ENCODE measurements around the gene RMDN3.

DNA sequence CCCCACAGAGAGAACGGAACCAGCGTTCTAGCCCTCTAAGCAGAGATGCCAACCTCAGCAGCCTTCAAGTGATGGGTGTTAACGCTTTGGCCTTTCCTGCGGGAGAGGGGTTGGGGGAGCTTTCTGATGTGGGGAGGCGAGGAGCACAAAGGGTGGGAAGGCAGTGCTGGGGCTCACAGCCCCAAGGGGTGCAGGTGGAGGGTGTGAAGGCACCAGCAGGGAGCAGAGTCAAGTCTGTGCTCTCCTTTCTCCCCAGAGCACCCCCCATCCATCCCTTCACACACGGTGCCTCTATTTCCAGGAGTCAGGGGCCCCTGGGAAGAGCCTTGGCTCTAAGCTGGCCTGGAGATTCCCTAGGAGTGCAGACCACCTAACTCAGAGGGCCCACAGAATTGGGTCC, 18.8 kb upstream of the RMDN3 start:
- TF ChIP-seq HEY1 (CRISPR knock-in tag; IDR thresholded peaks at IDR 0.05; ENCODE audit: borderline replicate concordance) = no peak
- TF ChIP-seq, protein P1, sequence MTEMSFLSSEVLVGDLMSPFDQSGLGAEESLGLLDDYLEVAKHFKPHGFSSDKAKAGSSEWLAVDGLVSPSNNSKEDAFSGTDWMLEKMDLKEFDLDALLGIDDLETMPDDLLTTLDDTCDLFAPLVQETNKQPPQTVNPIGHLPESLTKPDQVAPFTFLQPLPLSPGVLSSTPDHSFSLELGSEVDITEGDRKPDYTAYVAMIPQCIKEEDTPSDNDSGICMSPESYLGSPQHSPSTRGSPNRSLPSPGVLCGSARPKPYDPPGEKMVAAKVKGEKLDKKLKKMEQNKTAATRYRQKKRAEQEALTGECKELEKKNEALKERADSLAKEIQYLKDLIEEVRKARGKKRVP (CRISPR knock-in tag; IDR thresholded peaks at IDR 0.05) = no peak
- TF ChIP-seq SMARCB1 (IDR thresholded peaks at IDR 0.05; ENCODE audit: insufficient read length, low read depth) = no peak
- TF ChIP-seq, protein P2, sequence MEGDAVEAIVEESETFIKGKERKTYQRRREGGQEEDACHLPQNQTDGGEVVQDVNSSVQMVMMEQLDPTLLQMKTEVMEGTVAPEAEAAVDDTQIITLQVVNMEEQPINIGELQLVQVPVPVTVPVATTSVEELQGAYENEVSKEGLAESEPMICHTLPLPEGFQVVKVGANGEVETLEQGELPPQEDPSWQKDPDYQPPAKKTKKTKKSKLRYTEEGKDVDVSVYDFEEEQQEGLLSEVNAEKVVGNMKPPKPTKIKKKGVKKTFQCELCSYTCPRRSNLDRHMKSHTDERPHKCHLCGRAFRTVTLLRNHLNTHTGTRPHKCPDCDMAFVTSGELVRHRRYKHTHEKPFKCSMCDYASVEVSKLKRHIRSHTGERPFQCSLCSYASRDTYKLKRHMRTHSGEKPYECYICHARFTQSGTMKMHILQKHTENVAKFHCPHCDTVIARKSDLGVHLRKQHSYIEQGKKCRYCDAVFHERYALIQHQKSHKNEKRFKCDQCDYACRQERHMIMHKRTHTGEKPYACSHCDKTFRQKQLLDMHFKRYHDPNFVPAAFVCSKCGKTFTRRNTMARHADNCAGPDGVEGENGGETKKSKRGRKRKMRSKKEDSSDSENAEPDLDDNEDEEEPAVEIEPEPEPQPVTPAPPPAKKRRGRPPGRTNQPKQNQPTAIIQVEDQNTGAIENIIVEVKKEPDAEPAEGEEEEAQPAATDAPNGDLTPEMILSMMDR (IDR thresholded peaks at IDR 0.05 in 2 of 3, conservative IDR thresholded peaks at IDR 0.05 in 1 of 3; ENCODE audit: insufficient read depth in 2 of 3, low read depth in 1 of 3, low read length in 3 of 3) = no peak
- no peak for TF ChIP-seq MTA2 (IDR thresholded peaks at IDR 0.05; ENCODE audit: low read depth)
- TF ChIP-seq, protein P3, sequence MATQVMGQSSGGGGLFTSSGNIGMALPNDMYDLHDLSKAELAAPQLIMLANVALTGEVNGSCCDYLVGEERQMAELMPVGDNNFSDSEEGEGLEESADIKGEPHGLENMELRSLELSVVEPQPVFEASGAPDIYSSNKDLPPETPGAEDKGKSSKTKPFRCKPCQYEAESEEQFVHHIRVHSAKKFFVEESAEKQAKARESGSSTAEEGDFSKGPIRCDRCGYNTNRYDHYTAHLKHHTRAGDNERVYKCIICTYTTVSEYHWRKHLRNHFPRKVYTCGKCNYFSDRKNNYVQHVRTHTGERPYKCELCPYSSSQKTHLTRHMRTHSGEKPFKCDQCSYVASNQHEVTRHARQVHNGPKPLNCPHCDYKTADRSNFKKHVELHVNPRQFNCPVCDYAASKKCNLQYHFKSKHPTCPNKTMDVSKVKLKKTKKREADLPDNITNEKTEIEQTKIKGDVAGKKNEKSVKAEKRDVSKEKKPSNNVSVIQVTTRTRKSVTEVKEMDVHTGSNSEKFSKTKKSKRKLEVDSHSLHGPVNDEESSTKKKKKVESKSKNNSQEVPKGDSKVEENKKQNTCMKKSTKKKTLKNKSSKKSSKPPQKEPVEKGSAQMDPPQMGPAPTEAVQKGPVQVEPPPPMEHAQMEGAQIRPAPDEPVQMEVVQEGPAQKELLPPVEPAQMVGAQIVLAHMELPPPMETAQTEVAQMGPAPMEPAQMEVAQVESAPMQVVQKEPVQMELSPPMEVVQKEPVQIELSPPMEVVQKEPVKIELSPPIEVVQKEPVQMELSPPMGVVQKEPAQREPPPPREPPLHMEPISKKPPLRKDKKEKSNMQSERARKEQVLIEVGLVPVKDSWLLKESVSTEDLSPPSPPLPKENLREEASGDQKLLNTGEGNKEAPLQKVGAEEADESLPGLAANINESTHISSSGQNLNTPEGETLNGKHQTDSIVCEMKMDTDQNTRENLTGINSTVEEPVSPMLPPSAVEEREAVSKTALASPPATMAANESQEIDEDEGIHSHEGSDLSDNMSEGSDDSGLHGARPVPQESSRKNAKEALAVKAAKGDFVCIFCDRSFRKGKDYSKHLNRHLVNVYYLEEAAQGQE (IDR thresholded peaks at IDR 0.05; ENCODE audit: borderline replicate concordance) = no peak
- TF ChIP-seq, protein P3 (CRISPR knock-in tag; IDR thresholded peaks at IDR 0.05; ENCODE audit: low read depth) = no peak
- no peak for TF ChIP-seq CBFB (CRISPR knock-in tag; IDR thresholded peaks at IDR 0.05)
- no peak for TF ChIP-seq PHB (CRISPR knock-in tag; IDR thresholded peaks at IDR 0.05)
- no peak for TF ChIP-seq POLR2AphosphoS2 (IDR thresholded peaks at IDR 0.05; ENCODE audit: low read length)
- TF ChIP-seq, protein P4, sequence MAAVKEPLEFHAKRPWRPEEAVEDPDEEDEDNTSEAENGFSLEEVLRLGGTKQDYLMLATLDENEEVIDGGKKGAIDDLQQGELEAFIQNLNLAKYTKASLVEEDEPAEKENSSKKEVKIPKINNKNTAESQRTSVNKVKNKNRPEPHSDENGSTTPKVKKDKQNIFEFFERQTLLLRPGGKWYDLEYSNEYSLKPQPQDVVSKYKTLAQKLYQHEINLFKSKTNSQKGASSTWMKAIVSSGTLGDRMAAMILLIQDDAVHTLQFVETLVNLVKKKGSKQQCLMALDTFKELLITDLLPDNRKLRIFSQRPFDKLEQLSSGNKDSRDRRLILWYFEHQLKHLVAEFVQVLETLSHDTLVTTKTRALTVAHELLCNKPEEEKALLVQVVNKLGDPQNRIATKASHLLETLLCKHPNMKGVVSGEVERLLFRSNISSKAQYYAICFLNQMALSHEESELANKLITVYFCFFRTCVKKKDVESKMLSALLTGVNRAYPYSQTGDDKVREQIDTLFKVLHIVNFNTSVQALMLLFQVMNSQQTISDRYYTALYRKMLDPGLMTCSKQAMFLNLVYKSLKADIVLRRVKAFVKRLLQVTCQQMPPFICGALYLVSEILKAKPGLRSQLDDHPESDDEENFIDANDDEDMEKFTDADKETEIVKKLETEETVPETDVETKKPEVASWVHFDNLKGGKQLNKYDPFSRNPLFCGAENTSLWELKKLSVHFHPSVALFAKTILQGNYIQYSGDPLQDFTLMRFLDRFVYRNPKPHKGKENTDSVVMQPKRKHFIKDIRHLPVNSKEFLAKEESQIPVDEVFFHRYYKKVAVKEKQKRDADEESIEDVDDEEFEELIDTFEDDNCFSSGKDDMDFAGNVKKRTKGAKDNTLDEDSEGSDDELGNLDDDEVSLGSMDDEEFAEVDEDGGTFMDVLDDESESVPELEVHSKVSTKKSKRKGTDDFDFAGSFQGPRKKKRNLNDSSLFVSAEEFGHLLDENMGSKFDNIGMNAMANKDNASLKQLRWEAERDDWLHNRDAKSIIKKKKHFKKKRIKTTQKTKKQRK (IDR thresholded peaks at IDR 0.05; ENCODE audit: borderline replicate concordance, low read depth, low read length) = no peak
- TF ChIP-seq MYNN (IDR thresholded peaks at IDR 0.05) = no peak
- no peak for TF ChIP-seq MYNN (CRISPR knock-in tag; IDR thresholded peaks at IDR 0.05)
- no peak for TF ChIP-seq NFATC3 (IDR thresholded peaks at IDR 0.05)
- TF ChIP-seq CXXC5 (CRISPR knock-in tag; IDR thresholded peaks at IDR 0.05) = no peak
- no peak for TF ChIP-seq ZBTB8A (IDR thresholded peaks at IDR 0.05; ENCODE audit: partially characterized antibody)

Data from K562 (cell line).